HEK293T (cell line): ENCODE results near the gene CHTF18.
A peak's percentile ranks its signal among the peaks of the same experiment; 100 is the strongest.

Experiments used
- CTCF ChIA-PET: fragments of 350-600 bp; formaldehyde crosslinking; extraction: SDS; loops from one replicate; lab custom pipeline; 2021; ENCODE audit warnings: antibody characterized with exemption, inconsistent platforms; lab: Yijun Ruan, JAX
- POLR2A ChIA-PET: fragments of 350-600 bp; formaldehyde crosslinking; extraction: SDS; loops from one replicate; lab custom pipeline; 2020; ENCODE audit warnings: antibody characterized with exemption, inconsistent platforms; lab: Yijun Ruan, JAX
- DNase-seq: peaks from one replicate; pipeline ENCODE4 v3.0.0; 2012; ENCODE audit warnings: mixed read lengths; ENCODE audit errors: extremely low spot score
- ARNT ChIP-seq: fragments of 450-650 bp; IDR thresholded peaks from 2 replicates; pipeline ENCODE4 v1.6.1; 2017; ENCODE audit warnings: mild to moderate bottlenecking
- BHLHE40 ChIP-seq: fragments of 450-650 bp; IDR thresholded peaks from 2 replicates; pipeline ENCODE4 v1.6.1; 2016; ENCODE audit warnings: mild to moderate bottlenecking, moderate library complexity, borderline replicate concordance
- CTBP1 ChIP-seq: fragments of 450-650 bp; IDR thresholded peaks from 2 replicates; pipeline ENCODE4 v1.6.1; 2016; ENCODE audit warnings: borderline replicate concordance
- ELF4 ChIP-seq: fragments of 450-650 bp; IDR thresholded peaks from 2 replicates; pipeline ENCODE4 v1.6.1; 2017; ENCODE audit warnings: antibody characterized with exemption
- FOXA1 ChIP-seq: fragments of 450-650 bp; IDR thresholded peaks from 2 replicates; pipeline ENCODE4 v1.6.1; 2016; ENCODE audit warnings: mild to moderate bottlenecking
- FOXK2 ChIP-seq: fragments of 450-650 bp; IDR thresholded peaks from 2 replicates; pipeline ENCODE4 v1.6.1; 2016; ENCODE audit warnings: mild to moderate bottlenecking
- FOXM1 ChIP-seq: fragments of 450-650 bp; IDR thresholded peaks from 2 replicates; pipeline ENCODE4 v1.6.1; 2017; ENCODE audit warnings: mild to moderate bottlenecking, borderline replicate concordance
- HDGF ChIP-seq: fragments of 450-650 bp; IDR thresholded peaks from 2 replicates; pipeline ENCODE4 v1.6.1; 2017; ENCODE audit warnings: antibody characterized with exemption, borderline replicate concordance
- L3MBTL2 ChIP-seq: fragments of 450-650 bp; conservative IDR thresholded peaks from 2 replicates; pipeline ENCODE4 v1.6.1; 2016; ENCODE audit warnings: mild to moderate bottlenecking
- LEF1 ChIP-seq: fragments of 450-650 bp; IDR thresholded peaks from 2 replicates; pipeline ENCODE4 v1.6.1; 2017; ENCODE audit warnings: mild to moderate bottlenecking, borderline replicate concordance
- NFRKB ChIP-seq: fragments of 450-650 bp; IDR thresholded peaks from 2 replicates; pipeline ENCODE4 v1.6.1; 2016; ENCODE audit warnings: mild to moderate bottlenecking, moderate library complexity
- SP1 ChIP-seq: fragments of 450-650 bp; IDR thresholded peaks from 2 replicates; pipeline ENCODE4 v1.6.1; 2017
- SUZ12 ChIP-seq: fragments of 450-650 bp; IDR thresholded peaks from 2 replicates; pipeline ENCODE4 v1.6.1; 2016; ENCODE audit warnings: mild to moderate bottlenecking
- TARDBP ChIP-seq: fragments of 450-650 bp; IDR thresholded peaks from 2 replicates; pipeline ENCODE4 v1.6.1; 2016
- ZNF384 ChIP-seq: fragments of 450-650 bp; IDR thresholded peaks from 2 replicates; pipeline ENCODE4 v1.6.1; 2016
- TF ChIP-seq, protein P1 (sequence below): fragments of 450-650 bp; IDR thresholded peaks from 2 replicates; pipeline ENCODE4 v1.6.1; 2016

Gene CHTF18

DNA sequence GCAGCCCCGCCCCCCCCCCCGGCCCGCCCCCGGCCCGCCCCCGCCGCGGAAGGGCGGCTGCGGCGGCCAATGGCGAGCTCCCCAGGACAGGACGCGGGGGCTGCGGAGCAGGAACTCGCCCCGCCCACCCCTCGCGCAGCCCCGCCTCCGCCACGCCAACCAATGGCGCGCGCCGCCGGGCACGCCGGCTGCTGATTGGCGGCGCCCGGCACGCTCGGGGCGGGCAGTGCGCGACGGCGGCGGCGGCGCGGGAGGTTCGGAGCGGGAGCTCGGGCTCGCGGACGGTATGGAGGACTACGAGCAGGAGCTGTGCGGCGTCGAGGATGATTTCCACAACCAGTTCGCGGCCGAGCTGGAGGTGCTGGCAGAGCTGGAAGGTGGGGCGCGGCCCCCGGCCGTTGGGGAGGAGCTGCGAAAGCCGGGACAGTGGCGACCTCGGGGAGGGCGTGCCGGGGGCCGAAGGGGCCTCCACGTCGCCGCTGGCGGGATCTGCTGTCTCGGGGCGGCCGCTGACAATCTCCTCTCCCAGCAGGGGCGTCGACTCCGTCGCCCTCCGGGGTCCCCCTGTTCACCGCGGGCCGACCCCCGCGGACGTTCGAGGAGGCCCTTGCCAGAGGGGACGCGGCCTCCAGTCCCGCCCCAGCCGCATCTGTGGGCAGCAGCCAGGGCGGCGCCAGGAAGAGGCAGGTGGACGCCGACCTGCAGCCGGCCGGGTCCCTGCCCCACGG is at the start of gene CHTF18:
CHTF18 (plus strand) TSS at position 222 of the 728 bp plus-strand sequence; CDS start at position 287, 65 bp downstream.
- ChIA-PET CTCF (interaction anchor here (0.5 to 2.1 kb wide), 3 partner anchors 73 to 272 kb away, joined by 3 to 9 read pairs (median 5); partner anchors contain the start of gene METRN), POLR2A (interaction anchor here (0.6 to 3.1 kb wide), 15 partner anchors 10 to 139 kb away, joined by 3 to 34 read pairs (median 4); partner anchors contain the start of genes ANTKMT, GNG13, METRN and WDR24)
- peak; percentile 99 for DNase-seq
- TF ChIP-seq ARNT (no peak), SP1 (no peak), FOXM1 (peak; percentile 91), ZNF384 (no peak), FOXA1 (no peak), FOXK2 (no peak), LEF1 (no peak), SUZ12 (no peak), L3MBTL2 (peak; percentile 63), HDGF (no peak), BHLHE40 (no peak)
- TF ChIP-seq, protein P1, sequence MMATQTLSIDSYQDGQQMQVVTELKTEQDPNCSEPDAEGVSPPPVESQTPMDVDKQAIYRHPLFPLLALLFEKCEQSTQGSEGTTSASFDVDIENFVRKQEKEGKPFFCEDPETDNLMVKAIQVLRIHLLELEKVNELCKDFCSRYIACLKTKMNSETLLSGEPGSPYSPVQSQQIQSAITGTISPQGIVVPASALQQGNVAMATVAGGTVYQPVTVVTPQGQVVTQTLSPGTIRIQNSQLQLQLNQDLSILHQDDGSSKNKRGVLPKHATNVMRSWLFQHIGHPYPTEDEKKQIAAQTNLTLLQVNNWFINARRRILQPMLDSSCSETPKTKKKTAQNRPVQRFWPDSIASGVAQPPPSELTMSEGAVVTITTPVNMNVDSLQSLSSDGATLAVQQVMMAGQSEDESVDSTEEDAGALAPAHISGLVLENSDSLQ: peak; percentile 60

DNA sequence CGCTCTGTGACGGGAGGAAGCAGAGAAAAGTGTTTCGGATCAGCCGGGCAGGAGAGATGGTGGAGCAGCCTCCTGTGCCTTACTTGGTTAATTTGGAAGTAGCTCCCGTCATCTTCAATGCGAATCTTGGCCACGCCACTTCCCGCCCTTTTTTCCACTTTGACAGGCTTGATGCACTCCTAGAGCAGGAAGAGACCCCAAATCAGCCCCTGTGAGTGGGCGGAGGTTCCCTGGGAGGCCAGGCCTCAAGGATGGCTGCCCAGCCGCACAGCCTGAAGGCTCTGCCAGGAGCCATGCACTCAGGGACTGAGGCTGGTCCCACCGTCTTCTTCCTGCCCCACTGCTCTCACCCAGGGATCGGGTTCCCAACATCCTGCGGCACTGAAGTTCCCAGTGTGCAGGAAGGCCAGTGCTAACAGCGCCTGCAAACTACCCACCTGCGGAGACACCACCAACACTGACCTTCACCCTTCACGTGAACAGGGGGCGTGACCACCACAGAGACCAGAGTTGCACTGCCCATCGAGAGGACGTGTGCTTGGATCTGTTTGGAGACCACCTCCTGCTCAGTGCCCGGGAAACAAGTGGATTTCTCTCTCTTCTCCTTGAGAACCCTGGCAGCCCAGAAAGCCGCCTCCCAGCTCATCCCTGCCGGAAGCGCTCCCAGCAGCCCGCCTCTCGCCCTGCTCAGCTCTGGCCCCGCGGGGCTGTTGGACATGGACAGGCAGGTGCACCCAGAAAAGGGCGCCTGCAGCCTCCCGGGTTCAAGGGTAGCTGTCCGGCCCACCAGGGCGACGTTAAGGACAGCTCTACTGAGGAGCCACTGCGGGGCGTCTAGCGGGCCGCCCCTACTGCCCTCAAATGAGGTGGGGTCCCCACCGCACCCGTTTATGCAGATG is 48.6 kb upstream of the CHTF18 start:
- CTCF ChIA-PET: interaction anchor here (1.2 to 1.7 kb wide), 3 partner anchors 15 to 24 kb away, joined by 3 to 4 read pairs (median 4); partner anchors contain the start of gene METRN
- DNase-seq: no peak
- no peak for TF ChIP-seq ELF4
- TF ChIP-seq HDGF: no peak
- no peak for TF ChIP-seq FOXK2
- TF ChIP-seq CTBP1: no peak
- TF ChIP-seq ZNF384: no peak
- TF ChIP-seq SUZ12: no peak
- TF ChIP-seq L3MBTL2: no peak
- no peak for TF ChIP-seq TARDBP
- TF ChIP-seq SP1: no peak
- TF ChIP-seq BHLHE40: no peak
- TF ChIP-seq, protein P1: no peak
- TF ChIP-seq FOXM1: no peak
- TF ChIP-seq FOXA1: no peak
- TF ChIP-seq ARNT: no peak
- no peak for TF ChIP-seq NFRKB
- POLR2A ChIA-PET: interaction anchor here (0.6 to 3.5 kb wide), 10 partner anchors 8 to 54 kb away, joined by 3 to 16 read pairs (median 4); partner anchors contain the start of genes ANTKMT, CCDC78, CHTF18 and RPUSD1

- no peak for TF ChIP-seq BHLHE40
- TF ChIP-seq SUZ12: no peak
- no peak for TF ChIP-seq LEF1
- TF ChIP-seq TARDBP: no peak
- no peak for TF ChIP-seq HDGF
- TF ChIP-seq FOXA1: no peak
- TF ChIP-seq, protein P1: no peak
- TF ChIP-seq FOXM1: no peak
- TF ChIP-seq SP1: no peak
- no peak for TF ChIP-seq FOXK2
- ChIA-PET CTCF (interaction anchor here (1.2 to 1.7 kb wide), 3 partner anchors 16 to 25 kb away, joined by 3 to 4 read pairs (median 4); partner anchors contain the start of gene METRN), POLR2A (interaction anchor here (0.6 to 3.5 kb wide), 10 partner anchors 8 to 54 kb away, joined by 3 to 16 read pairs (median 4); partner anchors contain the start of genes ANTKMT and CCDC78)
- no peak for DNase-seq
These were observed 48.0 kb upstream of the CHTF18 start for GRCh38 chr16:740459-740763.

- CTCF ChIA-PET: interaction anchor here (1.2 to 1.7 kb wide), 3 partner anchors 16 to 26 kb away, joined by 3 to 4 read pairs (median 4); partner anchors contain the start of gene METRN
- POLR2A ChIA-PET: interaction anchor here (0.6 to 3.5 kb wide), 14 partner anchors 9 to 55 kb away, joined by 3 to 16 read pairs (median 4); partner anchors contain the start of genes ANTKMT, CCDC78, MSLN and WDR24
- peak; percentile 94 for DNase-seq
- no peak for TF ChIP-seq BHLHE40
- peak; percentile 80 for TF ChIP-seq ELF4
- no peak for TF ChIP-seq ZNF384
- peak; percentile 76 for TF ChIP-seq L3MBTL2
These were observed 47.5 kb upstream of the CHTF18 start, which contains the start of gene CIAO3 for GRCh38 chr16:740764-741505. TSS of gene CIAO3 (minus strand) at chr16:740997. CDS start at chr16:740985, 12 bp downstream.
